Neuronal stem cell (in vitro differentiated cells): ENCODE data around the gene ROCK2.

Experiments used
- DNase-seq: peaks from one replicate; pipeline ENCODE4 v3.0.0-alpha.2; 2013; ENCODE audit warnings: low spot score
- H2AFZ ChIP-seq: one replicate; pipeline ENCODE4 v1.6.1; 2013; ENCODE audit warnings: mild to moderate bottlenecking, low read length, inconsistent platforms
- H2AK5ac ChIP-seq: 2 replicates; pipeline ENCODE4 v1.6.1; 2013; ENCODE audit warnings: low read depth, mild to moderate bottlenecking, inconsistent platforms, low read length, moderate library complexity, mixed read lengths
- H2BK120ac ChIP-seq: 2 replicates; pipeline ENCODE4 v1.6.1; 2013; ENCODE audit warnings: low read depth, mild to moderate bottlenecking, inconsistent platforms, low read length, moderate library complexity, mixed read lengths
- H2BK12ac ChIP-seq: one replicate; pipeline ENCODE4 v1.6.1; 2013; ENCODE audit warnings: low read length, inconsistent platforms
- H2BK15ac ChIP-seq: 2 replicates; pipeline ENCODE4 v1.6.1; 2013; ENCODE audit warnings: mild to moderate bottlenecking, low read length, inconsistent platforms, mixed read lengths
- H2BK5ac ChIP-seq: one replicate; pipeline ENCODE4 v1.6.1; 2013; ENCODE audit warnings: inconsistent platforms, mild to moderate bottlenecking, low read length, moderate library complexity
- H3K14ac ChIP-seq: one replicate; pipeline ENCODE4 v1.6.1; 2013; ENCODE audit warnings: low read length, inconsistent platforms
- H3K18ac ChIP-seq: 2 replicates; pipeline ENCODE4 v1.6.1; 2013; ENCODE audit warnings: low read length, inconsistent platforms
- H3K23ac ChIP-seq: 2 replicates; pipeline ENCODE4 v1.6.1; 2013; ENCODE audit warnings: low read depth, mild to moderate bottlenecking, mixed read lengths, low read length, inconsistent platforms; ENCODE audit not compliant: poor library complexity
- H3K27ac ChIP-seq: replicated peaks from 3 replicates; pipeline ENCODE4 v1.5.1; 2013; ENCODE audit warnings: low read length, inconsistent platforms
- H3K27me3 ChIP-seq, 3 experiments: 2 replicates each; pipeline ENCODE4 v1.6.1; 2013; ENCODE audit warnings: low read length in 3 of 3, mild to moderate bottlenecking in 2 of 3, inconsistent platforms in 1 of 3, low read depth in 1 of 3, mixed read lengths in 1 of 3, moderate library complexity in 1 of 3; ENCODE audit not compliant: control insufficient read depth in 3 of 3, insufficient read depth in 3 of 3
- H3K36me3 ChIP-seq, 2 donors: replicated peaks in 1 of 2; 2 replicates each; pipeline ENCODE4 v1.6.1; 2013; ENCODE audit warnings: low read length in 2 of 2; ENCODE audit not compliant: control insufficient read depth in 2 of 2, insufficient read depth in 2 of 2
- H3K4ac ChIP-seq: 2 replicates; pipeline ENCODE4 v1.6.1; 2013; ENCODE audit warnings: inconsistent platforms, mild to moderate bottlenecking, low read length, moderate library complexity
- H3K4me1 ChIP-seq, 2 donors: 1 replicate in 1 of 2; 2 replicates in 1 of 2; pipeline ENCODE4 v1.6.1; 2013; ENCODE audit warnings: low read length in 2 of 2, low read depth in 1 of 2; ENCODE audit not compliant: control insufficient read depth in 2 of 2, insufficient read depth in 1 of 2
- H3K4me2 ChIP-seq: one replicate; pipeline ENCODE4 v1.6.1; 2013; ENCODE audit warnings: mild to moderate bottlenecking, low read length, inconsistent platforms; ENCODE audit not compliant: insufficient read depth, poor library complexity, severe bottlenecking
- H3K4me3 ChIP-seq, 2 donors: 2 replicates each; pipeline ENCODE4 v1.5.1; 2013; ENCODE audit warnings: low read length in 2 of 2, mild to moderate bottlenecking in 2 of 2, inconsistent platforms in 1 of 2, moderate library complexity in 1 of 2
- H3K79me1 ChIP-seq: one replicate; pipeline ENCODE4 v1.6.1; 2013; ENCODE audit warnings: low read depth, mild to moderate bottlenecking, inconsistent platforms, low read length, moderate library complexity
- H3K9ac ChIP-seq: one replicate; pipeline ENCODE4 v1.6.1; 2013; ENCODE audit warnings: mild to moderate bottlenecking, low read depth, low read length, inconsistent platforms; ENCODE audit not compliant: poor library complexity
- H3K9me3 ChIP-seq, 2 donors: replicated peaks in 1 of 2; 2 replicates each; pipeline versions ENCODE3 to v1.6.1; 2013; ENCODE audit warnings: low read length in 2 of 2, mild to moderate bottlenecking in 2 of 2, inconsistent platforms in 1 of 2, low read depth in 1 of 2, mixed read lengths in 1 of 2, moderate library complexity in 1 of 2; ENCODE audit not compliant: control insufficient read depth in 2 of 2, insufficient read depth in 1 of 2
- H4K8ac ChIP-seq: one replicate; pipeline ENCODE4 v1.6.1; 2013; ENCODE audit warnings: low read depth, mild to moderate bottlenecking, inconsistent platforms, low read length, moderate library complexity
- H4K91ac ChIP-seq: one replicate; pipeline ENCODE4 v1.6.1; 2013; ENCODE audit warnings: low read length, low read depth, mild to moderate bottlenecking, inconsistent platforms; ENCODE audit not compliant: poor library complexity
- WGBS, 2 donors: extraction: QIAGEN DNeasy Blood & Tissue Kit; methylation state at CpG; one replicate each; pipeline ENCODE4 v1.1.7; 2013; ENCODE audit warnings: missing lambda C conversion rate in 2 of 2, mixed read lengths in 1 of 2; ENCODE audit not compliant: insufficient read length in 2 of 2, insufficient replicate concordance in 1 of 2; ENCODE audit errors: extremely low coverage in 2 of 2; 5-methylcytosine and 5-hydroxymethylcytosine counted together

The ROCK2 gene

DNA sequence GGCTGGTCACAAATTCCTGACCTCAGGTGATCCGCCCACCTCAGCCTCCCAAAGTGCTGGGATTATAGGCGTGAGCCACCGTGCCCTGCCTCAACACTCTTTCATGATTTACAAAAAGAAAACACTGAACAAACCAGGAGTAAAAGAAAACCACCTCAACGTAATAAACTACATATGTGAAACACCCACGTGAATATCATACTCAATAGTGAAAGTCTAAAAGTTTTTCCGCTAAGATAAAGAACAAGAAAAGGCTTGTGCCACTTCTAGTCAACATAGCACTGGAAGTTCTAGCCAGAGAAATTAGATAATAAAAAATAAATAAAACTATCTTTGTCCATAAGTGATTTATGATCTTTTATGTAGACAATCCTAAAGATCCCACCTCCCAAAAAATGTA is 68.5 kb downstream of the ROCK2 start:
- no peak overlapping the region for H3K4me2 ChIP-seq
- H3K79me1 ChIP-seq, result no peaks in the 10 kb centered on the region
- H4K8ac ChIP-seq, result no peak overlapping the region
- H3K23ac ChIP-seq, result no peak overlapping the region
- no peaks in the 10 kb centered on the region for H3K27me3 ChIP-seq
- no peak overlapping the region for H4K91ac ChIP-seq
- peaks cover 4 to 80% of the 10 kb centered on the region in 2 donors for H3K36me3 ChIP-seq
- no peak overlapping the region for H3K18ac ChIP-seq
- H2BK120ac ChIP-seq, result no peak overlapping the region
- no peak overlapping the region for H3K9ac ChIP-seq
- H3K4ac ChIP-seq, result no peak overlapping the region
- DNase-seq, result no peak
- no peak overlapping the region for H2BK15ac ChIP-seq
- H3K14ac ChIP-seq, result no peak overlapping the region
- H3K4me3 ChIP-seq, result no peak overlapping the region
- H3K27ac ChIP-seq, result no peak overlapping the region
- H2BK12ac ChIP-seq, result no peak overlapping the region
- H3K4me1 ChIP-seq, result no peaks in the 10 kb centered on the region
- whole genome bisulfite sequencing, 2 donors, result no CpG with 5 or more reads among the region's 6 CpGs
- no peak overlapping the region for H2BK5ac ChIP-seq
- H3K9me3 ChIP-seq, result peaks cover 0 to 26% of the 10 kb centered on the region in 2 donors
- no peak overlapping the region for H2AFZ ChIP-seq
- no peak overlapping the region for H2AK5ac ChIP-seq

DNA sequence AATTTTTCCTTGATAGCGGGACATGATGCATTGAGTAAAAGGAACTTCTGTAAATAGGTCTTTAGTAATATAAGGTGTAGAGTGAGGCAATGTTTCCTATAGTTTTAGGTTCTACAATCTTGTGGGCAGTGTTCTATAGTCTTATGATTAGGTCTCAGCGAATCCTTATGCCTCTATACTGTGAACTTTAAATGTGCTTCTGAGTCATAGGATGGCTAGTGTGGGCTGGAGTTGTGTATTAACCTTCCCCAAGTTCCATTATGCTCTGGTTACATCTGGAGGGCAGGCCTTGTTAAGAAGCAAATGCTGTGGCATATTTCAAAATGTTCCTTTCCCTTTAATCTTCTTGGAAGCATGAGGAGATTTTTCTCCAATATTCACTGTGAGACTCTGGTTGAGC is 73.5 kb downstream of the ROCK2 start:
- H4K8ac ChIP-seq, result no peak overlapping the region
- no peak overlapping the region for H3K23ac ChIP-seq
- DNase-seq, result no peak
- peaks cover 3 to 62% of the 10 kb centered on the region in 2 donors for H3K36me3 ChIP-seq
- H3K79me1 ChIP-seq, result no peaks in the 10 kb centered on the region
- no peak overlapping the region for H3K9ac ChIP-seq
- H3K14ac ChIP-seq, result no peak overlapping the region
- no peak overlapping the region for H2AK5ac ChIP-seq
- no peak overlapping the region for H3K18ac ChIP-seq
- H3K4me2 ChIP-seq, result no peak overlapping the region
- peaks cover 0 to 15% of the 10 kb centered on the region in 2 donors for H3K9me3 ChIP-seq
- no peak overlapping the region for H2AFZ ChIP-seq
- no peak overlapping the region for H2BK12ac ChIP-seq
- H3K27me3 ChIP-seq, result no peaks in the 10 kb centered on the region
- no peak overlapping the region for H2BK15ac ChIP-seq
- H4K91ac ChIP-seq, result no peak overlapping the region
- no CpG with 5 or more reads among the region's 2 CpGs for WGBS, 2 donors
- no peak overlapping the region for H2BK120ac ChIP-seq
- H3K27ac ChIP-seq, result no peak overlapping the region
- H2BK5ac ChIP-seq, result no peak overlapping the region
- H3K4me1 ChIP-seq, result no peaks in the 10 kb centered on the region
- no peak overlapping the region for H3K4me3 ChIP-seq
- H3K4ac ChIP-seq, result no peak overlapping the region

DNA sequence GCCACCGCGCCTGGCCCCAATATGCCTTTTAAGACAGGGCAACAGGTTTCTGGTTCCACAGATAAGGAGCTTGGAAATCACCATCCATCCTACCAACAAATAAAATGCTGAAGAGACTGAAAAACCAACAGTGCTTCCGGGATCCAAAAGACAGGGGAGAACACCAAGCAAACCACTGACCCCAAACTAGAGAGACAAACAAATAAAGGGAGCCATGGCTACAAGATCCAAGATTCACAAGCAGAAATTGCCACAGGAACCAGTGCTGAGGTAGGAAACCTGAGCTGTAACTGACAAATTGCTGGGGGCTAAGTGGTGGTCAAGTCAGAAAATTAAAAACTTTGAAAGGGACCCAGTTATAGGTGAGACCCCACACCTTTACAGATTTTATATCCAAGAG is 76.5 kb downstream of the ROCK2 start:
- no peak overlapping the region for H2AFZ ChIP-seq
- H2BK120ac ChIP-seq, result no peak overlapping the region
- no CpG with 5 or more reads among the region's 3 CpGs for WGBS, 2 donors
- no peak overlapping the region for H2BK5ac ChIP-seq
- no peak overlapping the region for H3K9ac ChIP-seq
- peaks cover 0 to 14% of the 10 kb centered on the region in 2 donors for H3K9me3 ChIP-seq
- no peaks in the 10 kb centered on the region for H3K27me3 ChIP-seq
- peaks cover 3 to 62% of the 10 kb centered on the region in 2 donors for H3K36me3 ChIP-seq
- H3K23ac ChIP-seq, result no peak overlapping the region
- no peak overlapping the region for H4K91ac ChIP-seq
- no peak overlapping the region for H3K18ac ChIP-seq
- H3K27ac ChIP-seq, result no peak overlapping the region
- H3K4me3 ChIP-seq, result no peak overlapping the region
- no peaks in the 10 kb centered on the region for H3K79me1 ChIP-seq
- no peak overlapping the region for H2BK12ac ChIP-seq
- no peaks in the 10 kb centered on the region for H3K4me1 ChIP-seq
- no peak overlapping the region for H4K8ac ChIP-seq
- no peak overlapping the region for H3K4me2 ChIP-seq
- no peak overlapping the region for H2BK15ac ChIP-seq
- H2AK5ac ChIP-seq, result no peak overlapping the region
- DNase-seq, result no peak
- H3K4ac ChIP-seq, result no peak overlapping the region
- H3K14ac ChIP-seq, result no peak overlapping the region

DNA sequence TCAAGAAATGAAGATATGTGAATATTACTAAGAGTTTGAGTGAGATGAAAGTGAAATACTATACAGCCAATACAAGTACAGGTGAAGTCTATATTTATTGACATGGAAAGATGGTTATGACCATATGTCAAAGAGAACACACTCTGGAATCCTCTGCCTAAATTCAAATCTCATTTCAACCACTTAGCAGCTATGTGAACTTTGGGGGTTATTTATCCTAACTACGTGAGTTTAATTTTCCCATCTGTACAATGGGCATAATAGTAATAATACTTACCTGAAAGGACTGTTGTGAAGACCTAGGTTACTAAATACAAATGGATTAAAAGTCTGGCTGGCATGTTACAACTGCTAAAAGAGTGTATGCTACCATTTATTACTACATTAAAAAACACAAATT is 79.6 kb downstream of the ROCK2 start:
- Histone ChIP-seq H3K4me2 (no peak overlapping the region), H2AFZ (no peak overlapping the region), H2BK15ac (no peak overlapping the region), H3K36me3 (peaks cover 0 to 35% of the 10 kb centered on the region in 2 donors), H3K27me3 (no peaks in the 10 kb centered on the region), H2AK5ac (no peak overlapping the region), H3K9ac (no peak overlapping the region), H3K14ac (no peak overlapping the region), H2BK5ac (no peak overlapping the region), H3K4ac (no peak overlapping the region), H3K23ac (no peak overlapping the region), H3K4me1 (no peaks in the 10 kb centered on the region), H3K27ac (no peak overlapping the region), H2BK120ac (no peak overlapping the region), H4K91ac (no peak overlapping the region), H4K8ac (no peak overlapping the region), H2BK12ac (no peak overlapping the region), H3K4me3 (no peak overlapping the region), H3K9me3 (peaks cover 0 to 8% of the 10 kb centered on the region in 2 donors), H3K79me1 (no peaks in the 10 kb centered on the region), H3K18ac (no peak overlapping the region)
- DNase-seq, result no peak
- no CpG with 5 or more reads among the region's 1 CpG for WGBS, 2 donors
